Omental fat pad (tissue), 4 donors: ENCODE results near the gene ZCCHC3. TPM values are rescaled to one million over a fixed set of nuclear protein-coding genes. Genes with fewer than 3 reads are reported as not detected.
A peak's percentile ranks its signal among the peaks of the same experiment; 100 is the strongest.

Source experiments
- ATAC-seq: fragments of 150-250 bp; one replicate; pipeline ENCODE4 v1.9.1; 2016; ENCODE audit warnings: mild to moderate bottlenecking, moderate library complexity; ENCODE audit not compliant: low FRiP score
- DNase-seq: peaks from one replicate; pipeline ENCODE4 v3.0.0-alpha.2; 2019; ENCODE audit warnings: low spot score
- CTCF ChIP-seq, 3 donors: fragments of 450-650 bp; IDR thresholded peaks; one replicate each; pipeline ENCODE4 v1.5.1; 2016 to 2017; ENCODE audit warnings: antibody characterized with exemption in 3 of 3, mild to moderate bottlenecking in 3 of 3, moderate library complexity in 2 of 3
- total RNA-seq, 4 donors: library from RNA; depleted of rRNA; stranded (reverse); fragments of >200 nt; gene quantifications; one replicate each; pipeline ENCODE4 v1.1.0, GENCODE V29; 2016

ZCCHC3 gene
- total RNA-seq, 4 donors from 2014 or later = 10.5 to 20.1 (median 12.6) TPM

GRCh38 chr20:347317-347639, 49.9 kb downstream of the ZCCHC3 start:
- TF ChIP-seq CTCF (IDR thresholded peaks at IDR 0.05) = no peak
- peak; percentile 4 for ATAC-seq
- no peak for DNase-seq

- no peak for TF ChIP-seq CTCF (IDR thresholded peaks at IDR 0.05)
- peak; percentile 66 for DNase-seq
- peak; percentile 90 for ATAC-seq
These were observed 50.5 kb downstream of the ZCCHC3 start for GRCh38 chr20:347640-348484.

- no peak for DNase-seq
- no peak for ATAC-seq
- no peak for TF ChIP-seq CTCF (IDR thresholded peaks at IDR 0.05)
These were observed 51.8 kb downstream of the ZCCHC3 start for GRCh38 chr20:348972-349841.

Other genes starting within 250 kb of the ZCCHC3 start
- not detected for gene DEFB125, start 209.9 kb upstream of the ZCCHC3 start, total RNA-seq
- not detected for gene DEFB126, start 155.0 kb upstream of the ZCCHC3 start, total RNA-seq
- gene DEFB127, start 140.1 kb upstream of the ZCCHC3 start, total RNA-seq = not detected
- not detected for gene DEFB128, start 107.9 kb upstream of the ZCCHC3 start, total RNA-seq
- not detected for gene DEFB129, start 70.3 kb upstream of the ZCCHC3 start, total RNA-seq
- 1 to 10 TPM; 1.5 to 9.2 (median 2.0) TPM for gene DEFB132, start 39.8 kb upstream of the ZCCHC3 start, total RNA-seq
- 1 to 10 TPM; 1.4 to 3.0 (median 1.9) TPM for gene C20orf96, start 6.8 kb upstream of the ZCCHC3 start, total RNA-seq
- gene SOX12, start 28.0 kb downstream of the ZCCHC3 start, total RNA-seq = 1 to 10 TPM; 2.0 to 3.3 (median 2.5) TPM
- 10 to 100 TPM; 12.6 to 19.1 (median 15.8) TPM for gene NRSN2, start 49.5 kb downstream of the ZCCHC3 start, total RNA-seq
- 10 to 100 TPM in 1 of 4 donors, 1 to 10 TPM in 3; 5.5 to 10.6 (median 6.2) TPM for gene TRIB3, start 83.2 kb downstream of the ZCCHC3 start, total RNA-seq
- 10 to 100 TPM; 49.9 to 88.1 (median 52.9) TPM for gene RBCK1, start 110.7 kb downstream of the ZCCHC3 start, total RNA-seq
- 10 to 100 TPM; 37.2 to 60.6 (median 53.3) TPM for gene TBC1D20, start 165.0 kb downstream of the ZCCHC3 start, total RNA-seq
- gene CSNK2A1, start 246.2 kb downstream of the ZCCHC3 start, total RNA-seq = 10 to 100 TPM; 67.3 to 94.8 (median 84.7) TPM